ENCODE measurements around the gene KPNA4. TPM values are rescaled to one million over a fixed set of nuclear protein-coding genes. Genes with fewer than 3 reads are reported as not detected.

Gene KPNA4
- total and polyA plus RNA-seq, 2 donors (not counting 3 experiments of a cell fraction or from before 2014, with no cell fraction given), result 12.2 to 70.1 TPM

- Histone ChIP-seq H3K9me3 (replicated peaks; ENCODE audit: control insufficient read depth, insufficient read depth, low read length) (no peaks in the 10 kb centered on the region), H3K4me1 (ENCODE audit: control insufficient read depth, extremely low read depth, insufficient read depth, low read length) (no peaks in the 10 kb centered on the region), H3K9me1 (replicated peaks; ENCODE audit: control insufficient read depth, extremely low read depth, insufficient read depth, low read length) (no peaks in the 10 kb centered on the region), H4K20me1 (replicated peaks; ENCODE audit: control insufficient read depth, extremely low read depth, insufficient read depth, low read length) (no peaks in the 10 kb centered on the region), H3K36me3 (ENCODE audit: control insufficient read depth in 2 of 2, extremely low read depth in 1 of 2, insufficient read depth in 2 of 2, low read length in 2 of 2) (no peaks in the 10 kb centered on the region), H3K4me2 (ENCODE audit: insufficient read depth, low read length) (no peak overlapping the region), H3K79me2 (ENCODE audit: control insufficient read depth, insufficient read depth, low read length) (no peaks in the 10 kb centered on the region), H3K4me3 (replicated peaks in 1 of 3; ENCODE audit: insufficient read depth in 1 of 3, low read depth in 1 of 3, low read length in 3 of 3) (no peak overlapping the region), H3K9ac (replicated peaks; ENCODE audit: extremely low read depth, insufficient read depth, low read length) (no peak overlapping the region), H3K27me3 (ENCODE audit: control insufficient read depth in 2 of 2, insufficient read depth in 2 of 2, low read length in 2 of 2) (no peaks in the 10 kb centered on the region), H2AFZ (ENCODE audit: low read depth, low read length) (no peak overlapping the region), H3K27ac (ENCODE audit: insufficient read depth, low read depth, low read length) (no peak overlapping the region)
- dilution Hi-C loops (cut with MboI; ENCODE audit: extremely low pct_ligation_motif_present, low sequenced_read_pairs) (no loop called here), intact Hi-C loops (cut with micrococcal nuclease) (no loop called here)
- ChIA-PET CTCF (no interaction called here), POLR2A (no interaction called here)
- FAIRE-seq (no peak), DNase-seq (ENCODE audit: low read depth, low spot score) (no peak)
- no peak for TF ChIP-seq POLR2A (IDR thresholded peaks at IDR 0.05; ENCODE audit: low read depth, low read length)
- no peak for TF ChIP-seq JUN (IDR thresholded peaks at IDR 0.05; ENCODE audit: borderline replicate concordance, insufficient read depth, insufficient read length, low read depth)
- no peak for TF ChIP-seq MYC (IDR thresholded peaks at IDR 0.05; ENCODE audit: low read depth, low read length)
- TF ChIP-seq, protein P1, sequence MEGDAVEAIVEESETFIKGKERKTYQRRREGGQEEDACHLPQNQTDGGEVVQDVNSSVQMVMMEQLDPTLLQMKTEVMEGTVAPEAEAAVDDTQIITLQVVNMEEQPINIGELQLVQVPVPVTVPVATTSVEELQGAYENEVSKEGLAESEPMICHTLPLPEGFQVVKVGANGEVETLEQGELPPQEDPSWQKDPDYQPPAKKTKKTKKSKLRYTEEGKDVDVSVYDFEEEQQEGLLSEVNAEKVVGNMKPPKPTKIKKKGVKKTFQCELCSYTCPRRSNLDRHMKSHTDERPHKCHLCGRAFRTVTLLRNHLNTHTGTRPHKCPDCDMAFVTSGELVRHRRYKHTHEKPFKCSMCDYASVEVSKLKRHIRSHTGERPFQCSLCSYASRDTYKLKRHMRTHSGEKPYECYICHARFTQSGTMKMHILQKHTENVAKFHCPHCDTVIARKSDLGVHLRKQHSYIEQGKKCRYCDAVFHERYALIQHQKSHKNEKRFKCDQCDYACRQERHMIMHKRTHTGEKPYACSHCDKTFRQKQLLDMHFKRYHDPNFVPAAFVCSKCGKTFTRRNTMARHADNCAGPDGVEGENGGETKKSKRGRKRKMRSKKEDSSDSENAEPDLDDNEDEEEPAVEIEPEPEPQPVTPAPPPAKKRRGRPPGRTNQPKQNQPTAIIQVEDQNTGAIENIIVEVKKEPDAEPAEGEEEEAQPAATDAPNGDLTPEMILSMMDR (IDR thresholded peaks at IDR 0.05; ENCODE audit: extremely low read depth in 1 of 2, insufficient read depth in 1 of 2, low read depth in 1 of 2, low read length in 2 of 2), result no peak
- no peak for TF ChIP-seq GATA2 (IDR thresholded peaks at IDR 0.05; ENCODE audit: insufficient read depth, insufficient read length, low read depth, low read length)
- no peak for TF ChIP-seq EZH2 (IDR thresholded peaks at IDR 0.05; ENCODE audit: borderline replicate concordance, low read depth, low read length, severe bottlenecking)
- no peak for TF ChIP-seq MAX (IDR thresholded peaks at IDR 0.05; ENCODE audit: insufficient read depth, insufficient read length)
- no peak for TF ChIP-seq FOS (IDR thresholded peaks at IDR 0.05; ENCODE audit: borderline replicate concordance, insufficient read depth, low read length)
- no peak for TF ChIP-seq POLR2AphosphoS5 (IDR thresholded peaks at IDR 0.05; ENCODE audit: insufficient read depth, low read depth, low read length)
- BruUV-seq (replicated peaks), result no TSS peak
Measured at GRCh38 chr3:160601288-160601687, 35.9 kb upstream of the KPNA4 start.
